ENCODE data around the gene FKBP15.
"Not testable (repeated sequence)": the region's sequence is repeated elsewhere in the genome, so short reads cannot be mapped to it uniquely, and the experiment has no call there.

FKBP15 gene

GRCh38 chr9:113181165-113181564, 39.9 kb downstream of the FKBP15 start:
- no peak for DNase-seq

GRCh38 chr9:113179839-113180238, 41.2 kb downstream of the FKBP15 start:
- DNase-seq: no peak

- DNase-seq: no peak
Observed at GRCh38 chr9:113178087-113178486, 43.0 kb downstream of the FKBP15 start.

GRCh38 chr9:113177251-113177650, 43.8 kb downstream of the FKBP15 start:
- DNase-seq: no peak

GRCh38 chr9:113176803-113177202, 44.3 kb downstream of the FKBP15 start:
- no peak for DNase-seq

GRCh38 chr9:113173341-113173740, 47.7 kb downstream of the FKBP15 start:
- DNase-seq: no peak

- no peak for DNase-seq
Observed at GRCh38 chr9:113168809-113169208, 52.3 kb downstream of the FKBP15 start.

GRCh38 chr9:113166039-113166438, 55.0 kb downstream of the FKBP15 start:
- no peak for DNase-seq

- DNase-seq: no peak
Observed at GRCh38 chr9:113164536-113165300, 56.4 kb downstream of the FKBP15 start.

GRCh38 chr9:113163001-113163400, 58.1 kb downstream of the FKBP15 start:
- DNase-seq: no peak

- DNase-seq: no peak
Observed at GRCh38 chr9:113160571-113160970, 60.5 kb downstream of the FKBP15 start.

GRCh38 chr9:113158446-113158845, 62.6 kb downstream of the FKBP15 start:
- DNase-seq: no peak

- DNase-seq: no peak
Observed at GRCh38 chr9:113156880-113157279, 64.2 kb downstream of the FKBP15 start.

GRCh38 chr9:113155911-113156588, 65.0 kb downstream of the FKBP15 start:
- peak; percentile 43 for DNase-seq

GRCh38 chr9:113154946-113155345, 66.1 kb downstream of the FKBP15 start:
- DNase-seq: no peak

GRCh38 chr9:113154471-113154870, 66.6 kb downstream of the FKBP15 start:
- DNase-seq: no peak

- DNase-seq: no peak
Observed at GRCh38 chr9:113153599-113153998, 67.5 kb downstream of the FKBP15 start.

GRCh38 chr9:113152699-113153098, 68.4 kb downstream of the FKBP15 start:
- DNase-seq: no peak

- DNase-seq: no peak
Observed at GRCh38 chr9:113151696-113152630, 69.1 kb downstream of the FKBP15 start.

GRCh38 chr9:113150670-113151611, 70.1 kb downstream of the FKBP15 start, which contains the start of gene SLC31A2:
Gene SLC31A2 (plus strand): TSS chr9:113151007. CDS start chr9:113151075, 68 bp downstream.
- peak; percentile 91 for DNase-seq

- DNase-seq: not testable (repeated sequence)
Observed at GRCh38 chr9:113149561-113149960, 71.5 kb downstream of the FKBP15 start.

Data from activated CD4-positive, alpha-beta T cell treated with anti-CD3 and anti-CD28 coated beads, Interleukin-2, Interleukin-6, amounts not matched to agents 100 ng/mL and 50 ng/mL, durations not matched to agents 16 hours and 8 hours (primary cell).